Hepatocyte (in vitro differentiated cells): Measurements from ENCODE around the gene TMA7B. TPM values are rescaled to one million over a fixed set of nuclear protein-coding genes. Genes with fewer than 3 reads are reported as not detected.
"Not testable (repeated sequence)": the region's sequence is repeated elsewhere in the genome, so short reads cannot be mapped to it uniquely, and the experiment has no call there.

ENCODE experiments used
- DNase-seq: peaks from one replicate; pipeline ENCODE4 v3.0.0-alpha.2; 2016; ENCODE audit warnings: low spot score
- H2AFZ ChIP-seq: fragments of 200-600 bp; sonication (generic); 2 replicates; pipeline ENCODE4 v1.6.0; 2016; ENCODE audit warnings: antibody characterized with exemption, mild to moderate bottlenecking
- H3K27ac ChIP-seq: fragments of 200-600 bp; sonication (generic); 2 replicates; pipeline ENCODE4 v1.5.1; 2016; ENCODE audit warnings: mild to moderate bottlenecking
- H3K27me3 ChIP-seq: fragments of 200-600 bp; sonication (generic); 2 replicates; pipeline ENCODE4 v1.6.1; 2016
- H3K36me3 ChIP-seq: fragments of 200-600 bp; sonication (generic); replicated peaks from 2 replicates; pipeline ENCODE4 v1.5.1; 2016; ENCODE audit warnings: low read depth; ENCODE audit not compliant: insufficient read depth
- H3K4me1 ChIP-seq: fragments of 200-600 bp; sonication (generic); 2 replicates; pipeline ENCODE4 v1.5.1; 2016; ENCODE audit warnings: mild to moderate bottlenecking, moderate library complexity; ENCODE audit not compliant: insufficient read depth
- H3K4me2 ChIP-seq: fragments of 200-600 bp; sonication (generic); 2 replicates; pipeline ENCODE4 v1.6.0; 2016
- H3K4me3 ChIP-seq: fragments of 200-600 bp; sonication (generic); 2 replicates; pipeline ENCODE4 v1.5.1; 2016; ENCODE audit warnings: mild to moderate bottlenecking
- H3K79me2 ChIP-seq: fragments of 200-600 bp; sonication (generic); 2 replicates; pipeline ENCODE4 v1.6.0; 2017; ENCODE audit warnings: mild to moderate bottlenecking
- H3K9me2 ChIP-seq: fragments of 200-600 bp; sonication (generic); replicated peaks from 2 replicates; pipeline ENCODE4 v1.6.0; 2017; ENCODE audit warnings: mild to moderate bottlenecking; ENCODE audit not compliant: insufficient read depth
- H3K9me3 ChIP-seq: fragments of 200-600 bp; sonication (generic); 2 replicates; pipeline ENCODE4 v1.5.1; 2016; ENCODE audit warnings: low read depth, mild to moderate bottlenecking
- H4K20me1 ChIP-seq: fragments of 200-600 bp; sonication (generic); 2 replicates; pipeline ENCODE4 v1.6.0; 2016; ENCODE audit warnings: mild to moderate bottlenecking; ENCODE audit not compliant: insufficient read depth, poor library complexity, severe bottlenecking
- EZH2 ChIP-seq: fragments of 200-600 bp; sonication (generic); IDR thresholded peaks from 2 replicates; pipeline ENCODE4 v1.6.1; 2016; ENCODE audit warnings: antibody characterized with exemption, mild to moderate bottlenecking, borderline replicate concordance
- EZH2phosphoT487 ChIP-seq: fragments of 200-600 bp; sonication (generic); IDR thresholded peaks from one replicate; pipeline ENCODE4 v1.6.1; 2018; ENCODE audit warnings: antibody characterized with exemption, mild to moderate bottlenecking, low read depth, moderate library complexity; ENCODE audit not compliant: unreplicated experiment, severe bottlenecking
- WGBS: methylation state at CpG from one replicate; pipeline ENCODE4 v1.1.6; 2016; ENCODE audit warnings: low lambda C conversion rate; ENCODE audit errors: missing lambda C conversion rate; 5-methylcytosine and 5-hydroxymethylcytosine counted together
- polyA plus RNA-seq: library from polyadenylated mRNA; unstranded; fragments of >200 nt; fragmentation: Nextera tagmentation; extraction: Ambion mirVana; gene quantifications from 2 replicates; pipeline ENCODE4 v1.2.1, GENCODE V29; 2016
- total RNA-seq: library from RNA; depleted of rRNA; stranded (reverse); fragments of >200 nt; gene quantifications from 2 replicates; pipeline ENCODE4 v1.2.3, GENCODE V29; 2014
- TF ChIP-seq, protein P1 (sequence below): fragments of 200-600 bp; sonication (generic); IDR thresholded peaks from 2 replicates; pipeline ENCODE4 v1.5.1; 2016; ENCODE audit warnings: antibody characterized with exemption, mild to moderate bottlenecking; ENCODE audit not compliant: poor library complexity

Gene TMA7B
- total and polyA plus RNA-seq, 2 experiments from 2014 or later = not detected

GRCh38 chr22:39946503-39947219 is 13.5 kb upstream of the TMA7B start:
- no peaks in the 10 kb centered on the region for H3K9me3 ChIP-seq
- H3K79me2 ChIP-seq = no peaks in the 10 kb centered on the region
- no peak overlapping the region for H3K4me2 ChIP-seq
- H3K4me3 ChIP-seq = no peak overlapping the region
- 45% methylated on average over 8 of the region's 8 CpGs for WGBS
- no peak overlapping the region for H2AFZ ChIP-seq
- H4K20me1 ChIP-seq = no peaks in the 10 kb centered on the region
- no peaks in the 10 kb centered on the region for H3K27me3 ChIP-seq
- H3K36me3 ChIP-seq = no peaks in the 10 kb centered on the region
- no peak overlapping the region for H3K27ac ChIP-seq
- no peak for DNase-seq
- H3K9me2 ChIP-seq = no peaks in the 10 kb centered on the region
- TF ChIP-seq EZH2phosphoT487 = no peak
- TF ChIP-seq EZH2 = no peak
- TF ChIP-seq, protein P1, sequence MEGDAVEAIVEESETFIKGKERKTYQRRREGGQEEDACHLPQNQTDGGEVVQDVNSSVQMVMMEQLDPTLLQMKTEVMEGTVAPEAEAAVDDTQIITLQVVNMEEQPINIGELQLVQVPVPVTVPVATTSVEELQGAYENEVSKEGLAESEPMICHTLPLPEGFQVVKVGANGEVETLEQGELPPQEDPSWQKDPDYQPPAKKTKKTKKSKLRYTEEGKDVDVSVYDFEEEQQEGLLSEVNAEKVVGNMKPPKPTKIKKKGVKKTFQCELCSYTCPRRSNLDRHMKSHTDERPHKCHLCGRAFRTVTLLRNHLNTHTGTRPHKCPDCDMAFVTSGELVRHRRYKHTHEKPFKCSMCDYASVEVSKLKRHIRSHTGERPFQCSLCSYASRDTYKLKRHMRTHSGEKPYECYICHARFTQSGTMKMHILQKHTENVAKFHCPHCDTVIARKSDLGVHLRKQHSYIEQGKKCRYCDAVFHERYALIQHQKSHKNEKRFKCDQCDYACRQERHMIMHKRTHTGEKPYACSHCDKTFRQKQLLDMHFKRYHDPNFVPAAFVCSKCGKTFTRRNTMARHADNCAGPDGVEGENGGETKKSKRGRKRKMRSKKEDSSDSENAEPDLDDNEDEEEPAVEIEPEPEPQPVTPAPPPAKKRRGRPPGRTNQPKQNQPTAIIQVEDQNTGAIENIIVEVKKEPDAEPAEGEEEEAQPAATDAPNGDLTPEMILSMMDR = no peak
- peaks cover 8% of the 10 kb centered on the region for H3K4me1 ChIP-seq

GRCh38 chr22:39947220-39948216 is 12.7 kb upstream of the TMA7B start:
- Histone ChIP-seq H3K4me3 (no peak overlapping the region), H2AFZ (no peak overlapping the region), H3K4me1 (peaks cover 8% of the 10 kb centered on the region), H3K36me3 (no peaks in the 10 kb centered on the region), H3K27me3 (no peaks in the 10 kb centered on the region), H3K79me2 (no peaks in the 10 kb centered on the region), H4K20me1 (no peaks in the 10 kb centered on the region), H3K4me2 (no peak overlapping the region), H3K27ac (no peak overlapping the region), H3K9me3 (no peaks in the 10 kb centered on the region), H3K9me2 (no peaks in the 10 kb centered on the region)
- TF ChIP-seq EZH2phosphoT487 (no peak), EZH2 (no peak)
- TF ChIP-seq, protein P1 = no peak
- 89% methylated on average over 8 of the region's 8 CpGs for WGBS
- DNase-seq = no peak

DNA sequence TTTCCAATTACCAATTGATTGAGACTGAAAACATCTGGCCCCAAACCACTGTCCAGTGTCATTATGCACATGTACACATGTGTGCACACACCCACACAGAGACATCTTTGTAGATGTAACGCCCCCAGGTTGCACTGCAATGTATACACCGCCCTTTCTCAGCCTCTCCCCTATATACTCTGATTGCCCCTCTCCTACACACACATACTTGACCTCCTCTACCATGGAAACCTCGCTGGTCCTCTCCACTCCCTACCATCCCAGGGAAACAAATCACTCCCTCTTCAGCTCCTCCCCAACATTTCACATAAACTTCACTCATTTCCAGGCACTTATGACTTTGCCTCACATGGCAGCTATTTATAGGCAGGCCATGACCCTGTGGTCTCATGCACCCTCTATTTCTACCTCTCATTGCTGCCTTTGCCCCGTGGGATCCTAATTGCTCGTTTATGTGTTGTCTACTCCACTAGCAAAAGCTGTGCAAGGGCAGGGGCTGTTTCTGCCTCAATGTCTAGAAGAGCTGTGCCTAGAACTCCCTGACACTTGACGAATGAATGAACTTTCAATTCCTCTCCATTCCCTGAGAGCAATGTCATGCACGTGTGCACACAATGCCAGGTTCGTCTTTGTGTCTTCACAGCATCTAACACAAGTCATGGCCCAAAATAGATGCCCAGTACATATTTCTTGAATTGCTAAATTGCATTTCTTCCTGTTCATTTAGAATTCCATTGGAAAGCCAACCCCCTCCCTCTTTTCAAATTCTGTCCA is 10.0 kb upstream of the TMA7B start:
- TF ChIP-seq, protein P1 = no peak
- TF ChIP-seq EZH2phosphoT487 = no peak
- Histone ChIP-seq H3K4me1 (peaks cover 8% of the 10 kb centered on the region), H3K27ac (no peak overlapping the region), H3K4me3 (no peak overlapping the region), H3K4me2 (no peak overlapping the region), H3K9me3 (no peaks in the 10 kb centered on the region), H4K20me1 (no peaks in the 10 kb centered on the region), H3K9me2 (no peaks in the 10 kb centered on the region), H3K27me3 (no peaks in the 10 kb centered on the region), H3K79me2 (no peaks in the 10 kb centered on the region), H2AFZ (no peak overlapping the region), H3K36me3 (no peaks in the 10 kb centered on the region)
- 88% methylated on average over 8 of the region's 8 CpGs for WGBS
- no peak for DNase-seq

- not testable (repeated sequence) for H3K79me2 ChIP-seq, H3K9me2 ChIP-seq, H3K4me1 ChIP-seq, DNase-seq, H3K27me3 ChIP-seq, H3K4me2 ChIP-seq, H3K27ac ChIP-seq, H3K9me3 ChIP-seq, H2AFZ ChIP-seq, H4K20me1 ChIP-seq, H3K36me3 ChIP-seq, H3K4me3 ChIP-seq
- WGBS = 70% methylated on average over 11 of the region's 11 CpGs
Measured at GRCh38 chr22:39951603-39952293, 8.4 kb upstream of the TMA7B start.
